Measurements from ENCODE around the gene NR5A2.

The NR5A2 gene

DNA sequence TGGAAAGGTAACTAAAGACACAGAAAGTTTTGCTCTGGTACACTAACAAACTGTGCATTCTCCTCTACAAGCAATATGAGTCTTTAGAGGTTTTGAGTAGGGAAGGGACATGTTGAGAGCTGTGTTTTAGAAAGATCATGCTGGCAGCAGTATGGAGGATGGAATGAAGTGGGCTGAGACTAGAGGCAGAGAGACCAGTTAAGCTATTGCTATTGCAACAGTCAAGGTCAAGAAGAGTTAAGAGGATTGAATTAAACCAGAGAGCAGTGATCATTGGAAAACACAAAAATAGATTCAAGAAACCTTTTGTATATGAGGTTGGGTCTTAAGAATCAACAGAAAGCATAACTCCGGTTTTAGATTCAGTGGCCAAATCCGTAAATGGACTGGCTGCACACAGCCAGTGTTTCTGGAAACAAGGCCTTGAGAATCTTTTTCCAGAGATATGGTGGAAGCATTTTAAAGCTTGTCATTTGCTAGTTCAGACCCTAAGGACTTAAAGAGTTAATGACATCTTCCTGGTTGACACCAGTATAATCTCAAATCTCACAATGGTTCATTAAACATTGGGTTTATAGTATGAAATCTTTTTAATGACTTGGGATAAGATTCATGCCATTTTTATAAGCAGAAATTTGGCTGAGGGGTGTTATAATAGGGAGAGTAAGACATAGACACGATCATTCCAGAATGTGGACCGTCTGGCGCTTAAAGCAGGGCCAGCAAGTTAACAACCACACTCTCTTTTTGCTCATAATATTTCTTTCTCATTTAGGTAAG, 177.9 kb downstream of the NR5A2 start:
- H3K4me1 ChIP-seq (ENCODE audit: insufficient read depth, low read length, severe bottlenecking): peaks cover 13% of the 10 kb centered on the region
- no peaks in the 10 kb centered on the region for H3K36me3 ChIP-seq (ENCODE audit: insufficient read depth, low read length)
- H3K4me3 ChIP-seq (ENCODE audit: low read depth, low read length, poor library complexity, severe bottlenecking): no peak overlapping the region
- no peaks in the 10 kb centered on the region; the same call in 1 of the 2 replicates for H3K27me3 ChIP-seq (ENCODE audit: insufficient read depth, low read length)
- no peaks in the 10 kb centered on the region for H3K9me3 ChIP-seq (ENCODE audit: low read length)
- TF ChIP-seq, protein P1, sequence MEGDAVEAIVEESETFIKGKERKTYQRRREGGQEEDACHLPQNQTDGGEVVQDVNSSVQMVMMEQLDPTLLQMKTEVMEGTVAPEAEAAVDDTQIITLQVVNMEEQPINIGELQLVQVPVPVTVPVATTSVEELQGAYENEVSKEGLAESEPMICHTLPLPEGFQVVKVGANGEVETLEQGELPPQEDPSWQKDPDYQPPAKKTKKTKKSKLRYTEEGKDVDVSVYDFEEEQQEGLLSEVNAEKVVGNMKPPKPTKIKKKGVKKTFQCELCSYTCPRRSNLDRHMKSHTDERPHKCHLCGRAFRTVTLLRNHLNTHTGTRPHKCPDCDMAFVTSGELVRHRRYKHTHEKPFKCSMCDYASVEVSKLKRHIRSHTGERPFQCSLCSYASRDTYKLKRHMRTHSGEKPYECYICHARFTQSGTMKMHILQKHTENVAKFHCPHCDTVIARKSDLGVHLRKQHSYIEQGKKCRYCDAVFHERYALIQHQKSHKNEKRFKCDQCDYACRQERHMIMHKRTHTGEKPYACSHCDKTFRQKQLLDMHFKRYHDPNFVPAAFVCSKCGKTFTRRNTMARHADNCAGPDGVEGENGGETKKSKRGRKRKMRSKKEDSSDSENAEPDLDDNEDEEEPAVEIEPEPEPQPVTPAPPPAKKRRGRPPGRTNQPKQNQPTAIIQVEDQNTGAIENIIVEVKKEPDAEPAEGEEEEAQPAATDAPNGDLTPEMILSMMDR (IDR thresholded peaks at IDR 0.05; ENCODE audit: low read length): no peak
- TF ChIP-seq EZH2 (IDR thresholded peaks at IDR 0.05; ENCODE audit: borderline replicate concordance, low read length): no peak
- no peak overlapping the region for H2AFZ ChIP-seq (ENCODE audit: low read length)
- H3K27ac ChIP-seq (ENCODE audit: low read depth, low read length, poor library complexity, severe bottlenecking): no peak overlapping the region
- H3F3A ChIP-seq (ENCODE audit: insufficient read depth, low read length): no peaks in the 10 kb centered on the region
- no peak overlapping the region for H3K9ac ChIP-seq (ENCODE audit: low read length)
- no peaks in the 10 kb centered on the region for H4K20me1 ChIP-seq (ENCODE audit: insufficient read depth, low read length)
- no peak overlapping the region for H3K4me2 ChIP-seq (ENCODE audit: low read length)
- H3K9me2 ChIP-seq (ENCODE audit: low read depth, low read length): no peaks in the 10 kb centered on the region
- no peaks in the 10 kb centered on the region for H3K79me2 ChIP-seq (ENCODE audit: insufficient read depth, low read length)

GRCh38 chr1:200206340-200206739, 178.8 kb downstream of the NR5A2 start:
- Histone ChIP-seq H3F3A (ENCODE audit: insufficient read depth, low read length) (no peaks in the 10 kb centered on the region), H3K27ac (ENCODE audit: low read depth, low read length, poor library complexity, severe bottlenecking) (no peak overlapping the region), H3K4me1 (ENCODE audit: insufficient read depth, low read length, severe bottlenecking) (peaks cover 13% of the 10 kb centered on the region), H3K4me2 (ENCODE audit: low read length) (no peak overlapping the region), H3K79me2 (ENCODE audit: insufficient read depth, low read length) (no peaks in the 10 kb centered on the region), H3K9ac (ENCODE audit: low read length) (no peak overlapping the region), H3K9me2 (ENCODE audit: low read depth, low read length) (no peaks in the 10 kb centered on the region), H3K27me3 (ENCODE audit: insufficient read depth, low read length) (no peaks in the 10 kb centered on the region; the same call in 1 of the 2 replicates), H4K20me1 (ENCODE audit: insufficient read depth, low read length) (no peaks in the 10 kb centered on the region), H3K9me3 (ENCODE audit: low read length) (no peaks in the 10 kb centered on the region), H3K4me3 (ENCODE audit: low read depth, low read length, poor library complexity, severe bottlenecking) (no peak overlapping the region), H3K36me3 (ENCODE audit: insufficient read depth, low read length) (no peaks in the 10 kb centered on the region), H2AFZ (ENCODE audit: low read length) (no peak overlapping the region)
- TF ChIP-seq, protein P1 (IDR thresholded peaks at IDR 0.05; ENCODE audit: low read length): no peak
- no peak for TF ChIP-seq EZH2 (IDR thresholded peaks at IDR 0.05; ENCODE audit: borderline replicate concordance, low read length)

- Histone ChIP-seq H3K79me2 (ENCODE audit: insufficient read depth, low read length) (no peaks in the 10 kb centered on the region), H3K4me1 (ENCODE audit: insufficient read depth, low read length, severe bottlenecking) (peaks cover 13% of the 10 kb centered on the region), H3K4me2 (ENCODE audit: low read length) (no peak overlapping the region), H3K36me3 (ENCODE audit: insufficient read depth, low read length) (no peaks in the 10 kb centered on the region), H3K9ac (ENCODE audit: low read length) (no peak overlapping the region), H4K20me1 (ENCODE audit: insufficient read depth, low read length) (no peaks in the 10 kb centered on the region), H3K4me3 (ENCODE audit: low read depth, low read length, poor library complexity, severe bottlenecking) (no peak overlapping the region), H3F3A (ENCODE audit: insufficient read depth, low read length) (no peaks in the 10 kb centered on the region), H3K27me3 (ENCODE audit: insufficient read depth, low read length) (no peaks in the 10 kb centered on the region; the same call in 1 of the 2 replicates), H3K9me3 (ENCODE audit: low read length) (no peaks in the 10 kb centered on the region), H3K27ac (ENCODE audit: low read depth, low read length, poor library complexity, severe bottlenecking) (no peak overlapping the region), H2AFZ (ENCODE audit: low read length) (no peak overlapping the region), H3K9me2 (ENCODE audit: low read depth, low read length) (no peaks in the 10 kb centered on the region)
- no peak for TF ChIP-seq EZH2 (IDR thresholded peaks at IDR 0.05; ENCODE audit: borderline replicate concordance, low read length)
- TF ChIP-seq, protein P1 (IDR thresholded peaks at IDR 0.05; ENCODE audit: low read length): no peak
Observed at GRCh38 chr1:200206761-200207160, 179.3 kb downstream of the NR5A2 start.

All from OCI-LY1 (cell line).